ENCODE measurements around the gene SCIN.
"Not testable (repeated sequence)": the region's sequence is repeated elsewhere in the genome, so short reads cannot be mapped to it uniquely, and the experiment has no call there.

Gene SCIN

GRCh38 chr7:12570534-12571461 is at the start of gene SCIN:
SCIN (plus strand) TSS chr7:12570720; CDS start chr7:12570787, 67 bp downstream.
- DNase-seq (ENCODE audit: low read depth in 1 of 2, low spot score in 1 of 2), result no peak

- DNase-seq (ENCODE audit: low read depth in 1 of 2, low spot score in 1 of 2), result no peak
Measured at GRCh38 chr7:12524794-12525386, 45.6 kb upstream of the SCIN start.

- not testable (repeated sequence) for DNase-seq (ENCODE audit: low read depth in 1 of 2, low spot score in 1 of 2)
Measured at GRCh38 chr7:12526693-12527092, 43.8 kb upstream of the SCIN start.

GRCh38 chr7:12527670-12528069 is 42.9 kb upstream of the SCIN start:
- DNase-seq (ENCODE audit: low read depth in 1 of 2, low spot score in 1 of 2), result not testable (repeated sequence)

GRCh38 chr7:12529971-12530710 is 40.4 kb upstream of the SCIN start:
- DNase-seq (ENCODE audit: low read depth in 1 of 2, low spot score in 1 of 2), result no peak

DNA sequence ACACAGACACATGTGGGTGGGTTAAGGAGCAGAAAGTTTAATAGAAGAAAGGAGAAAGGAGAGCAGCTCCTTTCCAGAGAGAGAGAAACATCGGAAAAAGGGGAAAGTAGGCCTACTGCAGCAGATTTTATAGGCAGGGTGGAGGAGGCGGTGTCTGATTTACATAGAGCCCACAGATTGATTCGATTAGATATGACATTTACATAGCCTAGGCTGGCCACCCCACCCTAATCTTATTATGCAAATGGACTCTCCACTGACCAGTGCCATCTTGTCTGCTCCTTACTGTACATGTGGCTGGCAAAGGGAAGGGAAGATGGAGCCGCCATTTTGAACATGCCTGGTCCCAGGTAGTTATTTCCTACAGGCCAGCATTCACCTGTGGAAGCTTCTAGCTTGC is 38.7 kb upstream of the SCIN start:
- no peak for DNase-seq (ENCODE audit: low read depth in 1 of 2, low spot score in 1 of 2)

DNA sequence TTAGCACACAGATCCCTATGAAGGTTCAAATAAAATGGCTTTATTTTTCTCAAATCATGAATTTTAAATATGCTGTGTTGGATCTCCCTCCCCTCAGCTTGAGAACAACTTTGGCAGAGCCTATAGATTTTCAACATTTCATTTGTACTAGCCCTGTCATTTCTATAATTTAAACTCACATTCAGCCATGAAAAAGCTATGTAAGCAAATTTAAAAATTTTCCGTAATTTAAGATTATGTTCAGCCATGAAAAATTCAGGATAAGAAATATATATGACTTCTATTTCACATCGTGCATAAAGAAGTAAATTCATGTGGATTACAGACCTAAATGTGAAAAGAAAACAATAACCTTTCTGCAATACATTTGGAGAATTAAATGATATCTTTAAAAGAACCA is 36.5 kb upstream of the SCIN start:
- no peak for DNase-seq (ENCODE audit: low read depth in 1 of 2, low spot score in 1 of 2)

GRCh38 chr7:12539681-12540080 is 30.8 kb upstream of the SCIN start:
- DNase-seq (ENCODE audit: low read depth in 1 of 2, low spot score in 1 of 2), result no peak

DNA sequence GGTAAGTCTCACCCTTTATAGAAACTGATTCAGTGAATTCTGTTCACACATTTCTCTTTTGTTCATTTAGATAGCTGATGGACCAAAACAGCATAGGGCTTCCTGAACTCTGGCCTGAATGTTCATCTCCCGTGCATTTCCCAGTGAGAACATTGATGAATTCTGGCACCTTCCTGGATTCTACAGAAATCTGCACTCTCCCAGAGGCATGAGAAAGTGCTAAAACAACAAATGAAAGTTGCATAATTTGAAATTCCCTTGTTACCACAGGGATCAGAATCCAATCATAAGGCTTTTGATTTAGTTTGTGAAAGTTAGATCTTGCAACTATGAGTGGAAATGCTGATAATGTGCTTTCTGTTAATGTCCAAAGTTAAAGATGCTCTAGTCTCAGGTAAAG is 29.7 kb upstream of the SCIN start:
- no peak for DNase-seq (ENCODE audit: low read depth in 1 of 2, low spot score in 1 of 2)

GRCh38 chr7:12543586-12543985 is 26.9 kb upstream of the SCIN start:
- DNase-seq (ENCODE audit: low read depth in 1 of 2, low spot score in 1 of 2), result no peak

GRCh38 chr7:12549106-12549505 is 21.4 kb upstream of the SCIN start:
- no peak for DNase-seq (ENCODE audit: low read depth in 1 of 2, low spot score in 1 of 2)

- DNase-seq (ENCODE audit: low read depth in 1 of 2, low spot score in 1 of 2), result no peak
Measured at GRCh38 chr7:12550956-12551355, 19.6 kb upstream of the SCIN start.

GRCh38 chr7:12552876-12553275 is 17.6 kb upstream of the SCIN start:
- DNase-seq (ENCODE audit: low read depth in 1 of 2, low spot score in 1 of 2), result no peak

DNA sequence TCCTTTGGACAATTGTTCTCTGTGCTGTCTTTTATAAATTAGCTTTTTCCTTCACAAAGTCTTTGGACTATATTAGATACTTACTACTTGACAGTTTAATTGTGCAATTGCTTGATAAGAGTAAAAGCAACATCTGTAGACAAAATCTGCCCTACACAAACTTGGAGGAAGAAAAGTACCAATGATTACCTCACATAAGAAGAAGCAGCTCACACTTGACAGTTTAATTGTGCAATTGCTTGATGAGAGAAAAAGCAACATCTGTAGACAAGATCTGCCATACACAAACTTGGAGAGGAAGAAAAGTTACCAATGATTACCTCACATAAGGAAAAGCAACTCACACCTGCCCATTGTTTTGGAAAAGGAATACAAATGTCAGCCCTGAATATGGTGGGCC is 17.1 kb upstream of the SCIN start:
- DNase-seq (ENCODE audit: low read depth in 1 of 2, low spot score in 1 of 2), result no peak

GRCh38 chr7:12554351-12554750 is 16.2 kb upstream of the SCIN start:
- no peak for DNase-seq (ENCODE audit: low read depth in 1 of 2, low spot score in 1 of 2)

GRCh38 chr7:12554872-12555271 is 15.6 kb upstream of the SCIN start:
- DNase-seq (ENCODE audit: low read depth in 1 of 2, low spot score in 1 of 2), result no peak

- DNase-seq (ENCODE audit: low read depth in 1 of 2, low spot score in 1 of 2), result not testable (repeated sequence)
Measured at GRCh38 chr7:12555695-12556094, 14.8 kb upstream of the SCIN start.

DNA sequence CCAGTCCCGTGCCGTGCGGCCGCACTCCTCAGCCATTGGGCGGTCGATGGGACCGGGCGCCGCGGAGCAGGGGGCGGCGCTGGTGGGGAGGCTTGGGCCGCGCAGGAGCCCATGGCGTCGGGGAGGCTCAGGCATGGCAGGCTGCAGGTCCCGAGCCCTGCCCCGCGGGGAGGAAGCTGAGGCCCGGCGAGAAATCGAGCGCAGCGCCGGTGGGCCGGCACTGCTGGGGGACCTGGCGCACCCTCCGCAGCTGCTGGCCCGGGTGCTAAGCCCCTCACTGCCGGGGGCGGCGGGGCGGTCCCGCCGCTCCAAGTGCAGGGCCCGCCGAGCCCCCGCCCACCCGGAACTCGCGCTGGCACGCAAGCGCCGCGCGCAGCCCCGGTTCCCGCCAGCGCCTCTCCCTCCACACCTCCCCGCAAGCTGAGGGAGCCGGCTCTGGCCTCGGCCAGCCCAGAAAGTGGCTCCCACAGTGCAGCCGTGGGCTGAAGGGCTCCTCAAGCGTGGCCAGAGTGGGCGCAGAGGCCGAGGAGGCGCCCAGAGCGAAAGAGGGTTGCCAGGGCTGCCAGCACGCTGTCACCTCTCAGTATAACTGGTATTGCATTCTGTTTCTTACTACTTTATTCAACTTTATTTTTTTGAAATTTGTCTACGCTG is 14.3 kb upstream of the SCIN start:
- DNase-seq (ENCODE audit: low read depth in 1 of 2, low spot score in 1 of 2), result not testable (repeated sequence)

- DNase-seq (ENCODE audit: low read depth in 1 of 2, low spot score in 1 of 2), result no peak
Measured at GRCh38 chr7:12557282-12557681, 13.2 kb upstream of the SCIN start.

DNA sequence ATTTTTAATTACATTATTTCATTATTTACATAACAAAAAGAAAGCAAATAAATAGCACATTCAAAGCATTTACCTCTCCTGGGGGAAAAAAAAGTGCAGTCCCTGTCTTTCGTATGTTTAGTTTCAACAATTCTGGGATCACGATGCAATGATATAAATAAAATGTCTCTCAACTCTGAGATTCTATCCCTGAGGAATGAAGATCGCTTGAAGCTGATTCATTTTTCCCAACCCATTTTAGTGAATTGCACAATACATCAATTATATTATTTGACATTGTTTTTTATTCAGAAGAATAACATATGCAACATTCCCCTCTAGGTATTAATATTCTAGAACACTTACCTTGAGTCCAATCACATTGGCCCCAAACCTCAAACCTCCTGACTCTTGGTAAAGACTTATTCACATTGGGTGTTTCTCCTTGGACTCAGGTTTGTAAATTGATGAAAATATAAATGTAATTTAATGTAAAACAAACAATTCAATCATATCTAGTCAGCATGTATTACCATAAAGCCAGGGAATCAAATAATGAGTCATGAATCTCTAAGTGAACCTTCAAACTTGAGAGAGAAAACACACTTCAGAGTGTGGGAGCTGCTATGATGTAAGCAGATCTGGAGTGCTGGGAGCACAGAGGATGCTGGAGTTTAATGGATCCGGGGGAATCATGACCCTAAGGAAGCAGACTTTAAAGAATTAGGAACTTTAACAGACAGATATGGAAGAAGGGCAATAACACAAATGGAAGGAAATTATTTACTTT is 5.3 kb upstream of the SCIN start:
- no peak for DNase-seq (ENCODE audit: low read depth in 1 of 2, low spot score in 1 of 2)

DNA sequence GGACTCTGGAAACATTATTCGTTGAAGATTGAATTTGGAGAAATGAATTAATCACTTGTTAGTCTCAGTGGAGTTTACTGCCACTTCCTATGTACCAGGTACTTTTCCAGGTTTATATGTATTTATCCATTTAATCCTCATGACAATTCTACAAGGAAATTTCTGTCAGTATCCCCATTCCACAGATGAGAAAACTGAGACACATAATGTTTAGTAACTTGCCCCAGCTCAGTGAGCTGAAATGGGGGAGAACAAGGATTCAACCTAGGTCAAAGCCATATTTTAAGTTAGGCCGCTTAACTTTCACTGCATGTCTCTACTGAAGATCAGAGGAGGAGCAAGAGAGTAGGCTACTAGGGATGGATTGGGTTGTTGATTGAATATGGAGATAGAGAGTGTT is 4.6 kb upstream of the SCIN start:
- DNase-seq (ENCODE audit: low read depth in 1 of 2, low spot score in 1 of 2), result no peak
